Activated CD8-positive, alpha-beta memory T cell treated with anti-CD3 and anti-CD28 coated beads, Interleukin-2, amount 50 U/mL, for 24 hours (primary cell): ENCODE results near the gene HMSD.

Source experiments
- DNase-seq: peaks from one replicate; pipeline ENCODE4 v3.0.0-alpha.2; 2020; ENCODE audit errors: extremely low read depth

HMSD gene

DNA sequence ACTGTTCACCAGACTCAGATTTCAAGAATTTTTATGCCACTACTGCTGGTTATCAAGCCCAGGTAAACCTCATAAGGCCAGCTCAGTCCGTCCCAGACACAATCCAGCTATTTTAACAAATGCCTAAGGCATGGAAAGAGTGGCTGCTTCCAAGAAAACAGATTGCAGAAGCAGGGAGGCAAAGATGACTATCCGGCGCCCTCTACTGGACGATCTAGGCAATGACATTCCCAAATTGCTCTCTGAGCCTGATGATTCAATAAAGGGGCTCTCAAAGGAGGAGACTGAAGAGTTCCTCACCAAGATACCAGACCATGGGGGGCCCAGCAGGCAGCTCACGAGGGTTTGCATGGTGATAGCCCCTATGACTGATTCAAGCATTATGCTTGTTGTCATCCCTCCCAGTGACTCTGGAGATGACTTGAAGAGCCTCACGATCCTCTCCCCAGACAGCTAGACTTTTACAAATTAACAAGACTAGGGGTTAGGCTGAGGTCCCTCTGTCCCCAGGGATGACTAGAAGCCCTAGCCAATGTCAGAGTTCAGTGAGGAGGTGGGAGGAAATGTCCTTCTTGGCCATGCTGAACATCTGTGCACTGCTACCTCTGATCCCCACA lies 45.8 kb downstream of the HMSD start:
- DNase-seq, result no peak

DNA sequence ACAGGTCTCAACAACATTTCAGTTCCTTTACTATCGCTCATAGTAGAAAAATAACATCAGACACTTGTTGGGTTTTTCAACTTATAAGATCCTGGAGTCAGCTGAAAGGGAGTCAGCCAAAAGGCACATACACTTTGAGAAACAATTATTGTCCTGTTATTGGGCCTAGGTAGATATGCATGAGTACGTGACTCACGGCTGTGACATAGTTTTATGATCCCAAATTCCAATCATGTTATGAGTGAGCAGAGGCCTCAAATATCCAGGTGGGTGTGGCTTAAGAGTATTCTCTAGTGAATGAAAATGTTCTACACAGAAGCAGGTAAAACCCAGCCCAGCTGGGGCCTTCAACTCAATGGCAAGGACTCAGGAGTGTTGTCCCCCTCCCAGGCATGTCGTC lies 47.9 kb downstream of the HMSD start:
- no peak for DNase-seq

DNA sequence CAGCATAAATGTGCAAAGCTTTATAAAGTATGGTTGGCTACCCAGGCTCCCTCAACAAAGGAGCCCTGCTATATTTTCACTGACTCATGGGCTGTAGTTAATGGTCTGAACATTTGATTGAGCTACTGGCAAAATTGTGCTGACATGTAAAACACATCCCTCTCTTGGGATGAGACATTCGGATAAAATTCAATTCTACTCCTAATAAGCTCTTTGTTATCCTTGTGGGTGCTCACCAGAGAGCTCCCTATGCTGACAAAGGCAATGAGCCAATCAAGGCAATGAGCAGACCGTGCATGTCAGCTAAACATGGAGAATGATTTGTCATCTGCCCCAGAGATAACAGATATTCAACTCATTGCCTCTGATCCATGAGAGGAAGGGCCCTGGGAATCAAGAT lies 48.5 kb downstream of the HMSD start:
- no peak for DNase-seq

DNA sequence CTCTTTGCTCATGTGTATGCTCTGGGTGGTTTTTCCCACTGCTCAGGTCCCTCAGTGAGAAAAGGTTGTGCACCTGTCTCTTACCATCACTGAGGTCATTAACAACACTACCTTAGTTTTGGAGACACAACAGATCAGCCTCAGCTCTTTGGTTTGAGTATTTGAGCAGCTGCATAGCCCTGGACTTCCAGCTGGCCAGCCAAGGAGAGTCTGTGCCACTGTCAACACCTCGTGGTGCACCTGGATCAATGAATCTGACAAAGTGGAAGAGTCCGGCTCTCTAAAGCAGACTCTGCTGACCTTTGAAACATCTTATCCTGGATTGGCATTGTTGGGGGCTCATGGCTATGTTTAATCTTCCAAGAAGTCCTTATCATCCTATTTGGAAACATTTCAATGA lies 50.8 kb downstream of the HMSD start:
- no peak for DNase-seq

DNA sequence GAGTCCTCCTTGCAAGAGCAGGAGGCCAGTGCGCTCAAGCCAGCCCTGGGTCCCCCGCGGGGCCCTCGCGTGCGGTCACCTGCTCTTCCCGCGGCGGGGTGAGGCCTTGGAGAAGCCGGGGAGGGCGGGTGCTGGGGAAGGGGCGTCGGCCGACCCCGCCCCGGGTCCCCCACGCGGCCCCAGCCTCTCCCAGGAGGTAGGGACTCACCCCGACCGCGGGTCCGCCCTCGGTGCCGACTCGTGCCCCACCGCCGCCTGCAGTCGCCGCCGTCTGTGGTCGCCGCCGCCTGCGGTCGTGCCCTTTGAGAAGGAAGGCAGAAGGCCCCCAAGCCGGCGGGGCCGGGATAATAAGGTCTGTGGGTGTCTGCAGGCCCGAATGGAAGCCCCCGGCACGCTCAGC lies 53.5 kb downstream of the HMSD start:
- DNase-seq, result no peak

DNA sequence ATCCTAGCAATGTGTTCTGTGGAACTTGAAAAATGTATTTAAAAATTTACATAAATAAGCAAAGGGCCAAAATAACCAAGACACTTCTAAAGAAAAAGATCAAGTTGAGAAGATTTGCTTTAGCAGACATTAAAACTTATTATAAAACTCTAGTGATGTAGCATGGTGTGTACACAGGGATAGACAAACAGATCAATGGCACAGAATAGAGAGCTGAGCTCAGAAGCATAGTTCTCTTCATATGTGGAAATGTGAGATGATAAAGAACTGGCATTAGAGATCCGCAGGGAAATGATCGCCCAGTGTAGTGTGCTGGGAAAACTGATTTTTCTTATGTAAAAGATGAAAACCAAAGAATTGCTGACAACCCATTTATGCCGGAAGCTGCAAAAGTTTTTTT lies 60.2 kb downstream of the HMSD start:
- DNase-seq, result no peak
